Stimulated activated CD8-positive, alpha-beta memory T cell treated with anti-CD3 and anti-CD28 coated beads, Interleukin-2, amount 100 ng/mL, for 1 hour (primary cell): ENCODE results near the gene CXCL17.
"Not testable (repeated sequence)": the region's sequence is repeated elsewhere in the genome, so short reads cannot be mapped to it uniquely, and the experiment has no call there.

Experiments used
- DNase-seq, 2 donors: peaks; one replicate each; pipeline ENCODE4 v3.0.0-alpha.2; 2020; ENCODE audit warnings: low read depth in 2 of 2

CXCL17 gene

DNA sequence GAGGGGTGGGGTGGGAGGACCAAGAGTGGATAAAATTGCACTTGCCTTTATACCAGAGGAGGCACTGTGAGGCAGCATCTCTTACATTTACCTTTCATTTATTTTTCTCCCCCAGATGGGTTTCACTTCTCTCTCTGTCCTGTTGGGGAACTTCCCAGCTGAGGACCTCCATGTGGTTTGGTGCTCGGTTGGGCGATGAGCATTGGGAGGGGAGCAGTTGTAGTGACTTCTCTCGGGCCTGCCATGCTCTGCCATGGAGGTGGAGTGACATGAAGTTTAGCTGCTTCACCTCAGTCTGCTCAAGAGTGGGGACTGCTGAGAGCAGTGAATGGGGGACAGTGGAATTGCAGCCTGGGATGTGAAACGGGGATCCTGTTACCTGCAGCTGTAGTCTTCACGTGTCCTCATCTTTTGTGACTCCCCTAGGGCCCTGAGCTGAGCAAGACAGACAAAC, 23.1 kb upstream of the CXCL17 start:
- no peak for DNase-seq

GRCh38 chr19:42461700-42462324, 19.1 kb upstream of the CXCL17 start:
- no peak for DNase-seq

GRCh38 chr19:42461231-42461630, 18.5 kb upstream of the CXCL17 start:
- DNase-seq: not testable (repeated sequence)

DNA sequence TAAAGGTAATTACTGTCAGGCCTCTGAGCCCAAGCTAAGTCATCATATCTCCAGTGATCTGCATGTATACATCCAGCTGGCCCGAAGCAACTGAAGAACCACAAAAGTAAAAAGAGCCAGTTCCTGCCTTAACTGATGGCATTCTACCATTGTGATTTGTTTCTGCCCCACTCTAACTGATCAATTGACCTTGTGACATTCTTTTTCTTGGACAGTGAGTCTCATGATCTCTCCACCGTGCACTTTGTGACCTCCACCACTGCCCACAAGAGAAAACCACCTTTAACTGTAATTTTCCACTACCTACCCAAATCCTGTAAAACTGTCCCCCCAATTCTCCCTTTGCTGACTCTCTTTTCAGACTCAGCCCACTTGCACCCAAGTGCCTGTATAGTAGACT, 17.2 kb upstream of the CXCL17 start:
- no peak for DNase-seq

GRCh38 chr19:42455621-42456081, 12.9 kb upstream of the CXCL17 start:
- DNase-seq: no peak

- DNase-seq: no peak
Measured at GRCh38 chr19:42455086-42455485, 12.3 kb upstream of the CXCL17 start.

- no peak for DNase-seq
Measured at GRCh38 chr19:42452590-42452989, 9.8 kb upstream of the CXCL17 start.

GRCh38 chr19:42450314-42450934, 7.7 kb upstream of the CXCL17 start:
- peak; percentile 49 to 58 for DNase-seq

GRCh38 chr19:42448306-42448705, 5.6 kb upstream of the CXCL17 start:
- DNase-seq: not testable (repeated sequence)

- no peak for DNase-seq
Measured at GRCh38 chr19:42445948-42446347, 3.2 kb upstream of the CXCL17 start.

DNA sequence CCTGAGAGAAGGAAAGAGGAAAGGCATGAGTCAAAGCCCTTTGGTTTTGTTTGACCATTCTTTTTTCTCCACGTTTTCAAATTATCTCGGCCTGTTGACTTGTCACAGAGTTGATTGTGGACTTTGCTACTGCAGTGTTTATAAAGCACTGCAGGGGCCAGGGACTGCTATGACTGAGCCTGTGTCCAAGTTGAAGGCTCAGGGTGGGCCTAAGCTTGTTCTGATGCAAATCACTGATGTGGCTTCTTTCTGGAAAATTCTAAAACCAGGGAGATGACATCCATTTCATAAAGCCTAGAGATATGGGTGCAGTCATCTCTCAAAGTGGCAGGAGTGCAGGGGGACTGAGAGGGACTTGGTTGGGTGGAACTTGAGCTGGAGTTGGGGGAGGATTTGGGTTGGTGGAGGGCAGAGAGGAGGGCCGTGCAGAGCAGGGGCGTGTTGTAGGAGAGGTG, 1.2 kb upstream of the CXCL17 start:
- no peak for DNase-seq

GRCh38 chr19:42441049-42441445, 1.7 kb downstream of the CXCL17 start:
- DNase-seq: no peak

DNA sequence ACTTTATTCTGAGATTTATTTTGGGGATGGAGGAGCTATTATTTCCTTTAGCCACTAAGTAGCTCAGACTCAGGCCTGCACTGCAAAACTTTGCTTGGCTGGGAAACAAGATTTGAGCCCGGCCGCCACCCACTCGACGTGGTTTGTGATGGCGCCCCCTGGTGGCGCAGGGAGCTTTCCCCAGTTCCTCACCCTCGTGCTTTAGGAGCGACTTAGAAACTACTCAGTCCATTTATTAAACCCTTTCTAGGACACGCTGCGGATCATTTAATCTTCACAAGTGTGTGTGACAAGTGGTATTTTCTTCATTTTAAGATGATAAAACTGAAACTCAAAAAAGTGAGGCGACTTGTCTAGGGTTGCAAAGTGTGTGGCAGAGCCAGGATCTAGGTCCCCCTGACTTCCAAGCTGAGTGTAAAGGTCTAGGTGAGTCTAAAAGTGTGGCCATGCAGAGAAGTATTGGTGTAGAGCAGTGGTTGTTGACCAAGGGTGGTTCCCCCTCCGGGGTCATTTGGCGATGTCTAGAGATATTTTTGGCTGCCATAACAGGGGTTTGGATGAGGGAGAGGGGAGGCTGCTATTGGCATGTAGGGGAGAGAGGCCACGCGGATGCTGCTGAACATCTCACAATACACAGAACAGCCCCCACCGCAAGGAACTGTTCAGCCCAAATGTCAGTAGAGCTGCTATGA, 2.2 kb downstream of the CXCL17 start:
- peak; percentile 64 to 67 for DNase-seq

- no peak for DNase-seq
Measured at GRCh38 chr19:42436006-42436405, 6.7 kb downstream of the CXCL17 start.

DNA sequence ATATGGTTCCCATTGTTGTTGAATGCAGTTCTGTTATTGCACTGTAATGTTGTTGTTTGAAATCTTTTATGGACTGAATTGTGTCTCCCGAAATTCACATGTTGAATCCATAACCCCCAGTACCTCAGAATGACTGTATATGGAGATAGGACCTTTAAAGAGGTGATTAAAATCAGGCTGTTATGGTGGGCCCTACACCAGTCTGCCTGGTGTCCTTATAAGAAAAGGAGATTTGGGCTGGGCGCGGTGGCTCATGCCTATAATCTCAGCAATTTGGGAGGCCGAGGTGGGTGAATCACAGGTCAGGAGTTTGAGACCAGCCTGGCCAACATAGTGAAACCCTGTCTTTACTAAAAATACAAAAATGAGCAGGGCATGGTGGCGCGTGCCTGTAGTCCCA, 7.4 kb downstream of the CXCL17 start:
- no peak for DNase-seq

- peak in 1 of 2 donors; percentile 45 for DNase-seq
Measured at GRCh38 chr19:42433503-42434260, 9.1 kb downstream of the CXCL17 start.

- no peak for DNase-seq
Measured at GRCh38 chr19:42431486-42431885, 11.3 kb downstream of the CXCL17 start.

GRCh38 chr19:42428676-42429075, 14.1 kb downstream of the CXCL17 start:
- DNase-seq: no peak

DNA sequence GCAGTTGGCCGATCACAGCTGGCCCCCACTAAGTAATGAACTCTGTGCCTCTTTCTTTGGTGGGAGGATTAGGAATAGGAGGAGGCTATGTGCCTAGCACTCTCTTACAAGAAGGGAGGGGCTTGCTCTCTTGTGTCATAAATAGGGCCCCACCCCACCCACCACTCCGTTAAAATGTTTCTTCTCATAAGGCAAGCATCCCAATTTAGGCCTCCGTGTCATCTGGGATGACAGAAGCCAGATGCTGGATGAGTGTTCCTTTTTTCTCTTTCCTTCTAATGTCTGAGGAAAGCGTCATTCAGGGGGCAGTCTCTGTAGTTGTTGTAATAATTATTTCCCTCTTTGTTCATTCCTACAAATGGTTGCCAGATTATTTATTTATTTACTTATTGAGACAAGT, 15.4 kb downstream of the CXCL17 start, which contains the start of gene LIPE:
TSS of gene LIPE (minus strand) at position 76 of the 400 bp plus-strand sequence. CDS start 239 bp downstream, outside the sequence.
- no peak for DNase-seq

DNA sequence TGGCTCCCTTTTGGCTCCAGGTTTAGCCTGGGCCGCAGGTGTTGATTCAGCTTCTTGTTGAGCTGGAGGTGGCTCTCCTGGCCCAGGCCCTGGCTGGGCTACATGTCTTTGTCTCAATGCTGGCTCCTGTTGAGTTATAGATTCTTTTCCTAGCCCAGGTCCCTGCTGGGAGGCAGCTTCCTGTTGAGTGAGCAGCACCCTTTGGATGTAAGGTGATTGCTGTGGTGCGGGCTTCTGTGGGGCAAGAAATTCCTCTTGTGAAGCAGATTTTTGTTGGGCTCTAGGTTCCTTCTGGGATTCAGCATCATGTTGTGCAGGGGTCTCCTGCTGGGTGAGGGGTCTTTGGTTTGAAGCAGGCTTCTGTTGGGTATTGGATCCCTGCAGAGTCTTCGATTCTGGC, 16.1 kb downstream of the CXCL17 start:
- DNase-seq: no peak

- no peak for DNase-seq
Measured at GRCh38 chr19:42424712-42425131, 18.0 kb downstream of the CXCL17 start.

- no peak for DNase-seq
Measured at GRCh38 chr19:42424345-42424707, 18.4 kb downstream of the CXCL17 start.
